DND-41 (cell line): ENCODE results near the gene MMAB.

Experiments used
- EZH2 ChIP-seq: IDR thresholded peaks from 3 replicates; pipeline ENCODE4 v1.6.1; 2012; ENCODE audit warnings: borderline replicate concordance, low read depth, mild to moderate bottlenecking, moderate library complexity, low read length, inconsistent platforms; ENCODE audit not compliant: severe bottlenecking
- TF ChIP-seq, protein P1 (sequence below): IDR thresholded peaks from 2 replicates; pipeline ENCODE4 v1.5.1; 2012; ENCODE audit warnings: borderline replicate concordance, low read length, moderate library complexity, mild to moderate bottlenecking; ENCODE audit not compliant: poor library complexity, severe bottlenecking; ENCODE audit errors: extremely low read depth

DNA sequence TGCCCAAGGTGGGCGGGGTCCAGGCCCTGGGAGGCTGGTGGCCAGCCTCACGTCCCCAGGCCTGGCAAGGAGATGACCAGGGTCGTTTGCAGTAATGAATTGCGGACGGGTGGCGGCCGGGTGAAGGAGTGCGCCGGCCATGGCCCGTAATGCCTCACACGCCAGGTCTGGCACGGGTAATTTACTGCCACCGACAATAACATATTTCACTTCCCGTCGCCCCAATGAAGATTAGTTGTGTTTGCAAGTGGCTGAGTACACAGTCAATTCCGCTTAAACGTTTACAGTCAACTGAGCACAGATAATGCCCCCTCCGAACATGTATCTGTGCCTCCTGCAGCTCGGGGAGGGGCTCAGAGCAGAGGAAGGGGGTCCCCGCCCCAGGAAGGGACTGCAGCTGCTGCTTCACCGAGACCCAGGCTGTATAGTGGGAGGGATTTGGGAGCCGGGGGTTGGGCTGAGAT is 48.6 kb upstream of the MMAB start:
- TF ChIP-seq, protein P1, sequence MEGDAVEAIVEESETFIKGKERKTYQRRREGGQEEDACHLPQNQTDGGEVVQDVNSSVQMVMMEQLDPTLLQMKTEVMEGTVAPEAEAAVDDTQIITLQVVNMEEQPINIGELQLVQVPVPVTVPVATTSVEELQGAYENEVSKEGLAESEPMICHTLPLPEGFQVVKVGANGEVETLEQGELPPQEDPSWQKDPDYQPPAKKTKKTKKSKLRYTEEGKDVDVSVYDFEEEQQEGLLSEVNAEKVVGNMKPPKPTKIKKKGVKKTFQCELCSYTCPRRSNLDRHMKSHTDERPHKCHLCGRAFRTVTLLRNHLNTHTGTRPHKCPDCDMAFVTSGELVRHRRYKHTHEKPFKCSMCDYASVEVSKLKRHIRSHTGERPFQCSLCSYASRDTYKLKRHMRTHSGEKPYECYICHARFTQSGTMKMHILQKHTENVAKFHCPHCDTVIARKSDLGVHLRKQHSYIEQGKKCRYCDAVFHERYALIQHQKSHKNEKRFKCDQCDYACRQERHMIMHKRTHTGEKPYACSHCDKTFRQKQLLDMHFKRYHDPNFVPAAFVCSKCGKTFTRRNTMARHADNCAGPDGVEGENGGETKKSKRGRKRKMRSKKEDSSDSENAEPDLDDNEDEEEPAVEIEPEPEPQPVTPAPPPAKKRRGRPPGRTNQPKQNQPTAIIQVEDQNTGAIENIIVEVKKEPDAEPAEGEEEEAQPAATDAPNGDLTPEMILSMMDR, result no peak
- no peak for TF ChIP-seq EZH2
